ENCODE measurements around the gene PTPN9.

The PTPN9 gene

DNA sequence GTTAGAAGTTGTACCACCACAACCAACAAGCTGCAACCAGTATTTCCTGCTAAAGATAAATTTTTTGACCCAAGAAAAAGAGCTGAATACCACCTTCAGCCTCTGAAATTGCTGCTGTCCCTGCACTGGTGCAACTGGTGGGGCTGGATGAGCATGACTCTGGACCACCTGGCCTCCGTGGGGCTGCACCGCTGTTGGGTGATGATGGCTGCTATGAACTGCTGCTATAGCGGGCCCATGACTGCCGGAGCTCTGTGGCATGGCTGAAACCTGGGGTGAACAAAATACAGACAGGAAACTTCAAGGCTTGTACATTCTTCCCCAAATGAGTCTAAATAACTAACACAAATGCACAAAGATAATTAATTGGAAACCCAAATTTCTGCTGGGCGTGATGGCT, 156.6 kb downstream of the PTPN9 start:
- TF ChIP-seq, protein P1, sequence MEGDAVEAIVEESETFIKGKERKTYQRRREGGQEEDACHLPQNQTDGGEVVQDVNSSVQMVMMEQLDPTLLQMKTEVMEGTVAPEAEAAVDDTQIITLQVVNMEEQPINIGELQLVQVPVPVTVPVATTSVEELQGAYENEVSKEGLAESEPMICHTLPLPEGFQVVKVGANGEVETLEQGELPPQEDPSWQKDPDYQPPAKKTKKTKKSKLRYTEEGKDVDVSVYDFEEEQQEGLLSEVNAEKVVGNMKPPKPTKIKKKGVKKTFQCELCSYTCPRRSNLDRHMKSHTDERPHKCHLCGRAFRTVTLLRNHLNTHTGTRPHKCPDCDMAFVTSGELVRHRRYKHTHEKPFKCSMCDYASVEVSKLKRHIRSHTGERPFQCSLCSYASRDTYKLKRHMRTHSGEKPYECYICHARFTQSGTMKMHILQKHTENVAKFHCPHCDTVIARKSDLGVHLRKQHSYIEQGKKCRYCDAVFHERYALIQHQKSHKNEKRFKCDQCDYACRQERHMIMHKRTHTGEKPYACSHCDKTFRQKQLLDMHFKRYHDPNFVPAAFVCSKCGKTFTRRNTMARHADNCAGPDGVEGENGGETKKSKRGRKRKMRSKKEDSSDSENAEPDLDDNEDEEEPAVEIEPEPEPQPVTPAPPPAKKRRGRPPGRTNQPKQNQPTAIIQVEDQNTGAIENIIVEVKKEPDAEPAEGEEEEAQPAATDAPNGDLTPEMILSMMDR (IDR thresholded peaks at IDR 0.05; ENCODE audit: insufficient read depth, low read depth, low read length, missing control alignments), result no peak
- H3K4me3 ChIP-seq (ENCODE audit: low read depth, low read length), result no peak overlapping the region
- DNase-seq (ENCODE audit: low read depth), result no peak

DNA sequence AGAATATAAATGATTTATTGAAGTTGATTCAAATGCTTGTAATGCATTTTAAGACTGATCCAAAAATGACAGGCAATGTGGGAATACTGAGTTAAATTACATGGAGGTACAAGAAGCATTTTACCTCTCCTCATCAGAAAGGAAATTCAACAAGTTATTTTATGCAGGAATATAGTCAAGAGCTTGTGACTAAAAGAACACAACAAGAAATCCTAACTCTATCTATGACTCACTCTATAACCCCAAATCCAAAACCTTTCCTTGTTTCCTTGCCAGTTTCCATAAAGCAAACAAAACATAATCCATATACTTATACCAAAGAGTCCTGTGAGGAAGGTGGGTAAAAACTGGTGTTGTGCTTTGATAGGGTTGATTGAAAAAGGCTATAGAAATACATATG, 158.4 kb downstream of the PTPN9 start:
- TF ChIP-seq, protein P1 (IDR thresholded peaks at IDR 0.05; ENCODE audit: insufficient read depth, low read depth, low read length, missing control alignments), result no peak
- no peak overlapping the region for H3K4me3 ChIP-seq (ENCODE audit: low read depth, low read length)
- no peak for DNase-seq (ENCODE audit: low read depth)

DNA sequence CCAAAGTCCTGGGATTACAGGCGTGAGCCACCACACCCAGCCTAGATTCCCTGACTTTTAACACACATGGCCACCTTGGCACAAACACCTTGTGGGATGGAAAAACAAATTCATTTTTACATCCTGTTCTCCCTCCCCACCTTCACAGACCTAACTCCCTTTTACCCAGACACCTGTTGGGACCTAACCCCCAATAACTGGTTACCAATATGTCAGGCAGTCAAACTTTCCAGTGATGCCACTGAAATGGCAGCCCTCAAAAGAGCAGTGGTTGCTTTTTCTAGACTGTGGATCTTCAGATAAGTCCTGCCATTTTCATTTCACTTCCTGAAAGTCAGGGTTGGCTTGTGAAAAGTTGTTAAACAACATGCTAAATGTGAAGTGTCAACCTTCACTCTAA, 162.5 kb downstream of the PTPN9 start:
- no peak for DNase-seq (ENCODE audit: low read depth)
- TF ChIP-seq, protein P1 (IDR thresholded peaks at IDR 0.05; ENCODE audit: insufficient read depth, low read depth, low read length, missing control alignments), result no peak

More for the DNA sequence above, 162.5 kb downstream of the PTPN9 start:
- no peak overlapping the region for H3K4me3 ChIP-seq (ENCODE audit: low read depth, low read length)

Measured in GM12865 (cell line).